ENCODE results near the gene SPATA9.
A peak's percentile ranks its signal among the peaks of the same experiment; 100 is the strongest.
"Not testable (repeated sequence)": the region's sequence is repeated elsewhere in the genome, so short reads cannot be mapped to it uniquely, and the experiment has no call there.

The SPATA9 gene

DNA sequence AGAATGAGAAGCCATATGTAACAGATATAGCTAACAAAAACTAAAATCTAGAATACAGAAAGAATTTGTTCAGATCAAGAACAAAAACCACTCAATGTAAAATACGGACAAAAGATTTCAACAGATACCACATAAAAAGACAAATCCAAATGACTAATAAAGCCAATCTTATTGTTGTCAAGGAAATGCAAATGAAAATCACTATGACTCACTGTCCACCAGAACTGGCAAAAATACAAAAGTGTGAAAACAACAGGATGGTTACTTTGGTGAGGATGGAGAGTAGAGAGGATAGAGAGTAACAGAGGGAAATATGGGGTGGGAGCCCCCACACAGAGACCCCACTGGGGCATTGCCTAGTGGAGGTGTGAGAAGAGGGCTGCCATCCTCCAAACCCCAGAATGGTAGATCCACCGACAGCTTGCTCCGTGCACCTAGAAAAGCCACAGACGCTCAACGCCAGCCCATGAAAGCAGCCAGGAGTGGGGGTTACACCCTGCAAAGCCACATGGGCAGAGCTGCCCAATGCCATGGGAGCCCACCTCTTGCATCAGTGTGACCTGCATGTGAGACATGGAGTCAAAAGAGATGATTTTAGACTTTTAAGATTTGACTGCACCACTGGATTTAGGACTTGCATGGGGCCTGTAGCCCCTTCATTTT, 33.1 kb upstream of the SPATA9 start:
- no peak for DNase-seq

DNA sequence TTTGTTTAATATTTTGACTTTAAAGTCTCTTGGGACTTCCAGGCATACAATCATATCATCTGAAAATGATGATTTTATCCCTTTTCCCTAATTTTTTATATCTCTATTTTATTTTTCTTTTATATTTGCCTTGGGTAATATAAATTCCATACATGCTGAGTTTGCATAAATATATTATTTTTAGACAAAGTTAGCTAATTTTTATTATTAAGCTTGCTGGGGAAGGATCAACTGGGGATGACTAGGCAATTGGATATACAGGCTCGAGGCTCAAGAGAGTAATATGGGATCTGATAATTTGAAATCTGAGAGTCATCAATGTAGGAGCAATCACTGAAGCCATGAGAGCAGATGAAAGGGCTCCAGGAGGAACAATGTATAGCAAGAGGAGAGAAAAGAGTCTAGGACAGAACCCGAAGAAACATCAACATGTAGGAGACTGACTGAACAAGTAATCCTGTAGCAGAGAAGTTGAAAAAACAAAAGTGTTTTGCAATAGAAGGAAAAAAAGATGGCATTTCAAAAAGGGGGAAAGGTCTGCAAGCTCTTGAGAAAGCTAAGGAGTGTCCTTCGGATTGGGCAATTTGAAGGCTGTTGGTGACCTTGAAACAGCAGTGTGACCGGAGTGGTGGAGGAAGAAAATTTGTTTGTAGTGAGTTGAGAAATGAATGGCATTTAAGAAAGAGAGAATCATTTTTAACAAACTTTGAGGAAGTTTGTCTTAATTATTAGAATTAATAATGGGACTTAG, 31.3 kb upstream of the SPATA9 start:
- DNase-seq, result no peak

DNA sequence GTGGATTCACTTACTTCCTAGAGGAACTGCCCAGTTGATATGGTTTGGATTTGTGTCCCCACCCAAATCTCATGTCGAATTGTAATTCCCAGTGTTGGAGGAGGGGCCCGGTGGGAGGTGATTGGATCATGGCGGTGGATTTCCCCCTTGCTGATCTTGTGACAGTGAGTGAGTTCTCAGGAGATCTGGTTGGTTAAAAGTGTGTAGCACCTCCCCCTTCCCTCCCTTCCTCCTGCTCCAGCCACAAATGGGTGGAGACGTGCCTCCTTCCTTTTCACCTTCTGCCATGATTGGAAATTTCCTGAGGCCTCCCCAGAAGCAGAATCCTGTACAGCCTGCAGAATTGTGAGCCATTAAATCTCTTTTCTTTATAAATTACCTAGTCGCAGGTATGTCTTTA, 30.5 kb upstream of the SPATA9 start:
- not testable (repeated sequence) for DNase-seq

DNA sequence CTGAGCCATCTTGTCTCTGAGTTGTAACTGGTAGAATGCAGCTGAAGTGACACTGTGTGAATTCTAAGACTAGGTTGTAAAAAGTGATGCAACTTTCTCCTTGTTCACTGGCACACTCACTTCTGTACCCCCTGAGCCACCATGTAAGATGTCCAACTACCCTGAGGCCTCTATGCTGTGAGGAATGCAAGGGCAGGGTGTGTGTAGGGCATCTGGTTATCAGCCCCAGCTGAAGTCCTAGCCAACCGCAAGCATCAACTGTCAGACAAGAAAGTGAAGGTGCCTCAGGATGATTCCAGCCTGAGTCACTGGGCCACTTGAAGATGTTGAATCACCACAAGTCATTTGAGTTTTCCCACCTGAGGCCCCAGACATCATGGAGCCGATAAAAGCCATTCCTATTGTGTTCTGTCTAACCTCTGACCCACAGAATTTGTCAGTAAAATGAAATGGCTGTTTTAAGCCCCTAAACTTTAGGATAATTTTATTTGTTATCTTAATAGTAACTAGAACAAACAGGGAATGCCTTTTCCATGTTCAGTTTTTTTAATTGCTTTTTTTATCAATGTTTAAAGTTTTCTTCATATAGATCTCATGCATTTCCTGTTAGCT, 29.7 kb upstream of the SPATA9 start:
- DNase-seq, result peak; percentile 67

DNA sequence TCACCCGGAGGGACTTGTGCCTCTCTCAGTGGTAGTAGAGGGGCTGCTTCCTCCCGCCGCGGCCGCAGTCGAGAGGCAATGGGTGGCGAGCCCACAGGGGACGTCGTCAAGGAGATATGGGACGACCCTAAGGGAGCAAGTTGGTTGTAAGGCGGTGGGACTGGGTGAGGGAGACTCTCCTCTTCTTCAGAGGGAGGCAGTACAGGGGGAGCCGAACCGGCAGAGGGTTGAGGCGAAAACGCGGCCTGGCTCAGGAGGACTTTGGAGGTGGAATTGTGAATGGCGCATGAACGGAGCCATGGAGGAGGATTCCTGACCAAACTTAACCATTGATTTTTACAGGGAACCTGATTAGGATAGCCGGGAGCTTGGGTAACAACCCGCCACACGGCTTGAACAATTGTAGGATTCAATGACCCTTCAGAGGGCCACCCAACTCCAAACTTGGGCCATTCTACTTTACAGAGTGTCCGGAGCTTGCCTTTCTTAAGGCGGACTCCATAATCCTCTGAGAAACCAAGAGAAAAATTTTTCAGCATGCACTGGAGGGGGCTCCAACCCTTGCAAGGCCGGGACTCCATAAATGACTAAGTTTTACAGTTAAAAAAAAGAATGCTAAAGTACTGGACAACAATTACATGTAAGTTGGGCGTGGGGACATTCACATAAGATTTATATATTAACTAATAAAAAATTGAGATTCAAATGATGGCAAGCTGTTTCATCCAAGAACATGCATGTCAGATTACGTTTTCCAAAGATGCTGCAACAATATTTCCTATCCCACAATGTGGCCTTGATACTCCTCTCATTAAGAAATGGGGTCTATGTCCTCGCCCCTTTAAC, 28.9 kb upstream of the SPATA9 start:
- DNase-seq, result no peak

DNA sequence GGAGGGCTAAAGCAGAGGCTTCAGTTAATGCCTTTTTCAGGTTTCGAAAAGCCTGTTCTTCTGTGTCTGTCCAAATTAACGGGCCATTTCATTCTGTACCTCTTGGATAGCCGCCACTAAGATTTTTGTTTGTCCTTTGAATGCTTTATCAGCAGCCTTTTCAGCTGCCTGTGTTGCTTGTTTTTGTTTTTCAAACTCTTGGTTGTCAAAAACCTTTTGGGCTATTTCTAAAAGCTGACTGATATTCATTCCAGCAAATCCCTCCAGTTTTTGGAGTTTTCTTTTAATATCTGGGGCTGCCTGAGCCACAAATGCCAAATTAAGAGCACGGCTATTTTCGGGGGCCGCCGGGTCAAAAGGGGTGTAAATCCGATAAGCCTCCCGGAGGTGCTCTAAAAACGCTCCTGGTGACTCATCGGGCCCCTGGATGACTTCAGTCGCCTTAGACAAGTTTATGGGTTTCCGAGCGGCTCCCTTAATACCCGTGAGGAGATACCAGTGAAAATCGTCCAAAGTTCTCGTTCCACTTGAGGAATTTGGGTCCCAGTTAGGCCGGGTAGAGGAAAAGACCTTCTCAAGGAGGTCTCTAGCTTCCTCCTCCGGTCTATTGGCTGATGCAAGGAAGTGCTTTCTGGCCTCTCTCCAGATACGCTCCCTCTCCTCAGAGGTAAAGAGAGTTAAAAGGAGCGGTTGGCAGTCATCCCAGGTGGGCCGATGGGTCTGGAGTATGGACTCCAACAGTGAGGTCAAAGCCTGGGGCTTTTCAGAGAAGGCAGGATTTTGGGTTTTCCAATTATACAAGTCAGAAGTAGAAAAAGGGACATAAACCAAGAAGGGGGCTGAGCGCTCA, 28.1 kb upstream of the SPATA9 start:
- DNase-seq, result not testable (repeated sequence)

DNA sequence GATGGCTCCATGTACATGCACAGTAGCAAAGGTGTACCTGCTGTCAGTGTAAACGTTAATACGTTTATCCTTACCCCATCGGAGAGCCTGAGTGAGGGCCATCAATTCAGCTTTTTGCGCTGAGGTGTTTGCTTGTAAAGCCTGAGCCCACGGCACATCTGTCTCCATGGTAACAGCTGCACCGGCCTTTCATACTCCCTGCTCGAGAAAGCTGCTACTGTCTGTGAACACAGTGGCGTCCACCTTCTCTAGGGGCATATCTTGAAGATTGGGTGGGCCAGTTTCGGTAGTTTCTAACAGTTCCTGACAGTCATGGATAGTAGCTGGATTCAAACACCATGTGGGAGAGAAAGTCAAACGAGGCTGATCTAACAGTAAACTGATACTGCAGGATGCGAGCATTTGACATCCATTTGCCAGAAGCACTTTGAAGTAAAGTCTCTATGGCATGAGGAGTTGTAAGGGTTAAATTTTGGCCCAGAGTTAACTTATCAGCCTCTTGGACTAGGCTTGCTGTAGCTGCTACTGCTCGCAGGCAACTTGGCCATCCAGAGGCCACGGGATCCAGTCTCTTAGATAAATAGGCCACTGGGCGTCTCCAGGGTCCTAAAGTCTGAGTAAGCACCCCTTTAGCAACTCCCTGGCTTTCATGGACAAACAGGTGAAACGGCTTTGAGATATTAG, 27.3 kb upstream of the SPATA9 start:
- no peak for DNase-seq

DNA sequence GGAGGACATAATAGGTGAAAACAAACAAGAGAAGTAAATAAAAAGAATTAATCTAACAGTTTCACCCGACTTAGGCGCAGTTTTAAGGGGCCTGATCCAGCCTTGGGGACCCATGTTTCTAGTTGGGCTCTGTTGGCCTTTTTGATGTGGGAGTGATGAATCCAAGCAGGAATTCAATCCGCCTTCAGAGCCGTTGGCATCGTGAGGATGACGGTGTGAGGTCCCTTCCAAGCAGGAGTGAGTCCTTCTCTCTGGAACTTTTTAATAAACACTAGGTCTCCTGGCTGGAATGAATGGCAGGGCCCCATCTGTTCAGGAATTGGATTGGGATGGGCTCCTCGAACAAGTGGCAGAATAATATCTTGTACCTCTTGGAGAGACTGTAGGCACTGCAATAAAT, 26.1 kb upstream of the SPATA9 start:
- no peak for DNase-seq

DNA sequence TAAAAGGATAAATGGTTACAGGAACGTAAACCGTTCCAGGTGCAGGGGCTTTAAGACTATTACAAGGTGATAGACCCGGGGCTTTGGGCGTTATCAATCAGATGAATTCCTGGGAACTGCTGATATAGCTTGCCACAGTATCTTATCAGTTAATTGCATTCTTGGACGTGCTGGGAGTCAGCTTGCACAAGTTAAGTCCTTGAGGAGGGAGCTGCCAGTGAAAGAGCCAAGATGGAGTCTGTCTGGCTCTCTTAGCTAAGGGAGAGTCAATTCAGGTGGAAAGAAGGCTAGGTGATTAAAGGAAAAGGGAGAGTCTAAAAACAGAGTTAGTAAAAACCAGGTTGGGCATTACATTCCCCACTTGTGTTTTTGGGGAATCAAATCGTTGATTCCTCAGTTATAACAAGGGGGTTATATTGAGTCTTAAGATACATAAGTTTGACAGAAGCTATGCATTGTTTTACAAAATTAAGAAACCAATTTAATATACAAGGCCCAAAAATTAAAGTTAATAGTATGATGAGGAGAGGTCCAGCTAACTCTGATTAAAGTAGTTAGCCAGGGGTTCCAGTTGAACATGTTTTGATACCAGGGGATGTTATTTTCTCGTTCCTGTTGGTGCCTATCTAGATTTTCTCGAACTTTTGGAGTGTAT, 24.9 kb upstream of the SPATA9 start:
- not testable (repeated sequence) for DNase-seq

DNA sequence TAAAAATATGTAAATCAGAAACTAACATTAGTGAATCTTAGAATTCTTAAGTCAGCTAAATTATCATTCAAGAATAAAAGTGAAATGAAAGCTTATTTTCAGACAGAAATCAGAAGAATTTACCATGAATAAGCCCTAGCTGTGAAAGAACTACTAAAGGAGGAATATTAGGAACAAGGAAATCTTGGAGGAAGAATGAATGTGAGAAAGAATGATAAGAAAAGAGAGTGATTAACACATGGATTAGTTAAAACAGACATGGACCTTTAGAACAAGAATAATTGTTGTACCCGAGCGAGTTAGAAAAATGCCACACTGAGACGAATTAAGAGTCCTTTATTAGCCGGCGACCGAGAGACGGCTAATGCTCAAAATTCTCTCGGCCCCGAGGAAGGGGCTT, 24.3 kb upstream of the SPATA9 start:
- no peak for DNase-seq

DNA sequence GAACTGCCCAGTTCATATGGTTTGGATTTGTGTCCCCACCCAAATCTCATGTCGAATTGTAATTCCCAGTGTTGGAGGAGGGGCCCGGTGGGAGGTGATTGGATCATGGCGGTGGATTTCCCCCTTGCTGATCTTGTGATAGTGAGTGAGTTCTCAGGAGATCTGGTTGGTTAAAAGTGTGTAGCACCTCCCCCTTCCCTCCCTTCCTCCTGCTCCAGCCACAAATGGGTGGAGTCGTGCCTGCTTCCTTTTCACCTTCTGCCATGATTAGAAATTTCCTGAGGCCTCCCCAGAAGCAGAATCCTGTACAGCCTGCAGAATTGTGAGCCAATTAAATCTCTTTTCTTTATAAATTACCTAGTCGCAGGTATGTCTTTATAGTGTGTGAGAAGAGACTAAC, 23.4 kb upstream of the SPATA9 start:
- not testable (repeated sequence) for DNase-seq

DNA sequence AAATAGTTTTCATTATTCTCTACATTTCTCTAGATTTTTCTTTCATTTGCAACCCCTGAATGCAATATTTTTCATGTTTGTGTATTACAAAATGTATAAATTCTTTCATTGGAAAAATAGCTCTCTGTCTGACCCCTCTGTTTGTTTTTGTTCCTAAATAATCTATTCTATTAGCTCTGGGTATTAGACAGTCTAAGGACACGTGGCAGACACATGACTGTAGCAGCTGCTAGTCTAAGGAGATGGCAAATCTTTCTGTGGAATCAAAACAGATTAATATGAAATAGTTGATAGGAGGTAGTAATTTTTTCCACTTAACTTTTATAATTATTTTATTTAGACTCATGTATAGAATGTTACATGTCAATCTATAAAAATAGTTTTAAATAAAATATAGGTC, 21.4 kb upstream of the SPATA9 start:
- DNase-seq, result no peak

DNA sequence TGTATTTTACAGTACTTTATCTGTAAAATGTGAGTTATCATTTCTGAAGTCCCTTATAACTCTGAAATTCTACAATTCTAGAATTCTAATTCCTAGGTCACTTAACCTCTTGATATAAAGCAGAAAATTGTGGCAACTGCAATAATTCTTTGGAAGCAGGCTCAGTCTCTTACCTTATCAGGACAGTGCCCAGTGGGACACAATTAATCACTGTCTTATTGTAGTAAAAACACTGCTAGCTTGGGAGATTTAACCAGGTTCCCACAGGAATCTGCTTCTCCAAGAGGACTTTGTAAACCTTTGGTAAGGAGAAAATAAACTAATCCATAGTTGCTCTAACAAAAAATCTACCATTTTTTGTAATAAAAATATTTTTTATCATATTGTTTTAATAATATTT, 18.3 kb upstream of the SPATA9 start:
- no peak for DNase-seq

DNA sequence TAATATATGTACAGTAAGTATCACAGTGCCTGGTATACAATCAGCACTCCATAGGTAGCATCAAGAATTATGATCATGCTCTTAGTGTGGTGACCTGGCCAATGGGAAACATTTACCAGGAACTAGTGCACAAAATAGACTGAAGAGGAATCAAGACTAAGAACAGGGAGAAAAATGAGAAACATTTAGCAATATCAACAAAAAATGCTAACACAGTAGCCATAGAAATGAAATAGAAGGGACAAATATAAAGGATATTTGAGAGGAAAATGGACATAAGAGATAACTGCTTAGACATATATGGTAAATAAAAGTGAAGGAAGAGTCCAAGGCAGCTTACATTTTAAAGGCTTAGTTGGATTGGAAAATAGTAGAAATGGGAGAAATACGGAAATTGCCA, 16.5 kb upstream of the SPATA9 start:
- DNase-seq, result no peak

DNA sequence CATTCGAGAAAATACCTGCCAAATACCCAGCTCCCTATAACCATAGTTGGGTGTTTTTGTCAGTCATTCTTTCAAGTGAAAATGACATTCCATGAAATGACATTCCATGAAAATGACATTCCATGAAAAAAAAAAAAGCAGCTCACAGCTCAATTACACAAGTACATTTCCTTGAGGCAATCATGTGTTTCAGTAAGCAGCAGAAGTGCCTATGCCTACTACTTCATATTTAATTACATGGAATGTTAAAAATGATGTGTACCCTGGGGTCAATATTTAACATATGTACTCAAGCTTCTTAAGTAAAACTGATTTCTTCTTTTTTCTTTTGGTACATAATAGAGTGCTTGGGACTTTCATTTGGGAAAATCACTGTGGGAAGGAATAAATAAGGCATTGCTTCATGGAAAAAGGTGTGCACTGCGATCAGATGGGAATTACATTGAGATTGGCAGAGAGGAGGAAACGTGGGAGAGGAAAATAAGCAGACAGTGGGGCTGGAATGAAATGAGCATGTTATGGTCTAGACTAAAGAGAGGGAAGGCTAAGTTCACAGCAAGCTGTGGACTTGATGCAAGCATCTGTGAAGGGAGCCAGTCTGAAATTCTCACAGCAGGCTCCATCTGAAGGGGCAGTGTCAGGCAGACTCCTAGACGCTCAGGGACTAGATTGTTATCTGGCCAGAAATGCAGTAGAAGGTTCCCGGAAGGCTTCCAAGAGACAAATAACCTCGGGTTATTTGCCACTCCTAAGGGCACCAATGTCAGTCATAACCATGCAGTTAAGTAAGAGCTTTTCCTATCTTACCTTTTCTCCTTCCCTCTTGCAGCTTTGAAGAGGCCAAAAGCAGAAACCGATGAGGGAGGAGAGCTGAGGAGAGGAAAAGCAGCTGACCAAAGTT, 15.2 kb upstream of the SPATA9 start:
- DNase-seq, result no peak

DNA sequence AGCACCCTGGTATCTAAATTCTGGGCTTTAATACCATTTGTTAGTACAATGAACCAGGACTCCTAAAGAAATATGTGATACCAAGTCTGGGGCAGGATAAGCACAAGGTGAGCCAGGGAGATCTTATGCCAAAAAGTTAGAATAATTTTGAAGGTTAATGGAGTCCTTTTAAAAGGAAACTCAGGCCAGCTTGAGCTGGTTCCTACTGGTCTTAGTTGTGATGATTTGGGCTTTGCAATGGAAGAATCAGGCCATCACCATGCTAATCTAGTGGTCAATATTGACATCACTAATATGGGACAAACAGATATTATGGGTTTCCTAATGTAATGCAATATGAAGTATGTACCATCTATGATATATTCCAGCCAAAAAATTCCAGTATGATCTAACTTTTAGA, 7.5 kb upstream of the SPATA9 start:
- no peak for DNase-seq

DNA sequence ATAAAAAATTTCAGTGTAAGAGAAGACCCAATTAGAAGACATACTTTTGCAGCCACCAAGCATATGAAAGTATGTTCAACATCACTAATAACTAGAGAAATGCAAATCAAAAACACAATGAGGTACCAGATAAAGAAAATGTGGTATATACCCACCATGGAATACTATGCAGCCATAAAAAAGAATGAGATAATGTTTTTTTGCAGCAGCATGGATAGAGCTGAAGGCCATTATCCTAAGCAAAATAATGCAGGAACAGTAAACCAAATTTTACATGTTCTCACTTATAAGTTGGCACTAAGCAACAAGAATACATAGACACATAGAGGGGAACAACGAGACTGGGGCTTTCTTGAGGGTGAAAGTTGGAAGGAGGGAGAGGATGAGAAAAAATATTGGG, 6.9 kb upstream of the SPATA9 start:
- DNase-seq, result no peak

DNA sequence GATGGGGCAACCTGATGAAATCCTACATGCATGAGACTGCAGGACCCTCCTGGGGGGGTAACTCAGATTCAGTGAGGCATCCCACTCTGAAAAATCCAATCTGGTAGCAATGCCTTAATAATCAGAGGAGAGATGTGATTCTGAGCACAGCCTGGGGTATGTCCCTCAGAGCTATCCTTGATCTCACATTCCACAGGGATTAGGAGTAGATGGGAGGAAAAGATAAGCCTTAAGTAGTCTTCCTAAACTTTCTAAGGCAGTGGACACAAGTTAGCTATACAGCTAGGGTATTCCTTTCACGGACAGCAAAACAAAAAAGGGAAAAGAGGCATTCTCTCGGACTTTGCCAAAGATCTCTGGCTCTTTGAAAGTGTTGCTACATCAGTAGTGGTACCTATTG, 3.9 kb upstream of the SPATA9 start:
- no peak for DNase-seq

DNA sequence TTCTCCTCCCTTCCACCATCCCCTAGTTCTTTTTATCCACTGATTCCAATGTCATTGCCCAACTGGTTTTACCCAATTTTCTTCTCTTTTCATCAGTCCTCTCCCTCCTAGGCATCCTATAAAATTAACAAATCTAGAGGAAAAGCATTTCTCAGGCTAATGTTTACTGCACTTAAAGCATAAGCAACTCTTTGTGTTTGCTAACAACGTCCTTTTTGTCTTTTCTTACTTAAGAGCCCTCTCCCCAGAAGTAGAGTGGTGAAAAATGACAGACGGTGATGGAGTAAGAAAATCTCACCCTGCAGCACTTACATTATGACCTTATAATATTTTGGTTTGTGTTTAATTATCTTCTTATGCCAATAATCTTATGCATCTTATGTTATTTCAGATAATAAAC, 1.6 kb upstream of the SPATA9 start:
- DNase-seq, result no peak

DNA sequence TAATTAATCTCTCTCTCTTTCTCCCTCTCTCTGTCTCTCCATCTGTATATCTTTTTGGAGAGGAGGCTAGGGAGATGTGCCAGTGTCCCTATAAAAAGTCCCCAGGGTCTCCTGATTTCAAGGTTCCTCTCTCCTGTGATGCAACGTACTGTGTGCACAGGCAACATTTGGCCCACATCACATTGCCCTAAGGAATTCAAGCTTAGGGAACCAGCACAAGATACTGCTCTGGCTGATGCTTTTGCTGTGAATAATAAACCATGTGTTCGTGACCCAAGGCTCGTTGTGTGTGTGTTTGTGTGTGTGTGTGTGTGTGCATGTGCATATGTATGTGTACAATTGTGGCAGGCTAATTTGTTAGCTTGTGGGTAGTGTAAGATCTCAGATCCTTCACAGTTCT, 9.7 kb downstream of the SPATA9 start:
- no peak for DNase-seq

All from activated effector memory CD4-positive, alpha-beta T cell treated with anti-CD3 and anti-CD28 coated beads, Interleukin-2, amount 50 U/mL, for 16 hours (primary cell).